GM15510 (cell line): ENCODE results near the gene DDX1.

Experiments
- POLR2A ChIP-seq: IDR thresholded peaks from 3 replicates; pipeline ENCODE4 v1.6.1; 2011; ENCODE audit warnings: borderline replicate concordance; ENCODE audit not compliant: insufficient read length; ENCODE audit errors: extremely low read depth

DDX1 gene

GRCh38 chr2:15647622-15648590 is 56.2 kb downstream of the DDX1 start:
- TF ChIP-seq POLR2A = no peak

GRCh38 chr2:15648593-15649525 is 57.2 kb downstream of the DDX1 start:
- no peak for TF ChIP-seq POLR2A

GRCh38 chr2:15649561-15650255 is 58.0 kb downstream of the DDX1 start:
- no peak for TF ChIP-seq POLR2A

GRCh38 chr2:15650616-15651366 is 59.1 kb downstream of the DDX1 start:
- no peak for TF ChIP-seq POLR2A

- no peak for TF ChIP-seq POLR2A
These were observed 59.7 kb downstream of the DDX1 start for GRCh38 chr2:15651367-15651727.

- no peak for TF ChIP-seq POLR2A
These were observed 60.6 kb downstream of the DDX1 start for GRCh38 chr2:15652252-15652651.

- no peak for TF ChIP-seq POLR2A
These were observed 61.1 kb downstream of the DDX1 start for GRCh38 chr2:15652801-15653200.

- TF ChIP-seq POLR2A = no peak
These were observed 62.4 kb downstream of the DDX1 start for GRCh38 chr2:15653806-15654726.

- TF ChIP-seq POLR2A = no peak
These were observed 63.0 kb downstream of the DDX1 start for GRCh38 chr2:15654727-15655073.

GRCh38 chr2:15655123-15655887 is 63.6 kb downstream of the DDX1 start:
- no peak for TF ChIP-seq POLR2A

GRCh38 chr2:15656090-15656489 is 64.4 kb downstream of the DDX1 start:
- TF ChIP-seq POLR2A = no peak

GRCh38 chr2:15657759-15658158 is 66.1 kb downstream of the DDX1 start:
- TF ChIP-seq POLR2A = no peak
